PFSK-1 (cell line): ENCODE results near the gene NUDCD2.

Experiments used
- FOXP2 ChIP-seq: optimal IDR thresholded peaks from 2 replicates; pipeline ENCODE3; 2011; ENCODE audit warnings: borderline replicate concordance, control low read depth, inconsistent platforms; ENCODE audit not compliant: insufficient read depth; ENCODE audit errors: extremely low read length, extremely low read depth
- POLR2AphosphoS5 ChIP-seq: IDR thresholded peaks from 2 replicates; pipeline ENCODE4 v1.6.1; 2012; ENCODE audit warnings: low read depth, mild to moderate bottlenecking, control low read depth, low read length, moderate library complexity
- REST ChIP-seq, 2 experiments: IDR thresholded peaks; 2 replicates each; pipeline versions ENCODE4 v1.6.1 to v1.8.0; 2011 to 2012; ENCODE audit warnings: low read depth in 2 of 2, low read length in 2 of 2, control low read depth in 1 of 2, inconsistent platforms in 1 of 2, mild to moderate bottlenecking in 1 of 2, moderate library complexity in 1 of 2; ENCODE audit not compliant: insufficient read depth in 1 of 2
- SIN3A ChIP-seq: IDR thresholded peaks from 2 replicates; pipeline ENCODE4 v1.6.1; 2012; ENCODE audit warnings: mild to moderate bottlenecking, low read length, moderate library complexity, borderline replicate concordance; ENCODE audit not compliant: insufficient read depth
- TAF1 ChIP-seq: IDR thresholded peaks from 2 replicates; pipeline ENCODE4 v1.6.1; 2012; ENCODE audit warnings: low read length, control low read depth, borderline replicate concordance; ENCODE audit not compliant: insufficient read depth

NUDCD2 gene

GRCh38 chr5:163433271-163433670 lies 26.6 kb downstream of the NUDCD2 start:
- no peak for TF ChIP-seq FOXP2
- no peak for TF ChIP-seq POLR2AphosphoS5
- no peak for TF ChIP-seq TAF1
- TF ChIP-seq REST (IDR thresholded peaks at IDR 0.05; ENCODE audit: insufficient read depth in 1 of 2, low read depth in 2 of 2, low read length in 2 of 2): no peak
- TF ChIP-seq SIN3A: no peak

- no peak for TF ChIP-seq SIN3A
- TF ChIP-seq REST (IDR thresholded peaks at IDR 0.05; ENCODE audit: insufficient read depth in 1 of 2, low read depth in 2 of 2, low read length in 2 of 2): no peak
- no peak for TF ChIP-seq POLR2AphosphoS5
- TF ChIP-seq TAF1: no peak
- TF ChIP-seq FOXP2: no peak
Measured at GRCh38 chr5:163432544-163432943, 27.4 kb downstream of the NUDCD2 start.

- TF ChIP-seq TAF1 (no peak), SIN3A (no peak), POLR2AphosphoS5 (no peak), REST (IDR thresholded peaks at IDR 0.05; ENCODE audit: insufficient read depth in 1 of 2, low read depth in 2 of 2, low read length in 2 of 2) (no peak), FOXP2 (no peak)
Measured at GRCh38 chr5:163424836-163425235, 35.1 kb downstream of the NUDCD2 start.

GRCh38 chr5:163410505-163410904 lies 49.4 kb downstream of the NUDCD2 start:
- no peak for TF ChIP-seq REST (IDR thresholded peaks at IDR 0.05; ENCODE audit: insufficient read depth in 1 of 2, low read depth in 2 of 2, low read length in 2 of 2)
- TF ChIP-seq TAF1: no peak
- no peak for TF ChIP-seq FOXP2
- no peak for TF ChIP-seq SIN3A

GRCh38 chr5:163409384-163409783 lies 50.5 kb downstream of the NUDCD2 start:
- TF ChIP-seq REST (IDR thresholded peaks at IDR 0.05; ENCODE audit: insufficient read depth in 1 of 2, low read depth in 2 of 2, low read length in 2 of 2) (no peak), FOXP2 (no peak), TAF1 (no peak), SIN3A (no peak), POLR2AphosphoS5 (no peak)
